GM19324 (cell line): ENCODE data around the gene PDZD4.

Experiments used
- ATAC-seq: cut with Tn5 transposase; IDR thresholded peaks from one replicate; pipeline ENCODE4 v1.9.1; 2021; ENCODE audit warnings: mild to moderate bottlenecking, moderate library complexity; ENCODE audit not compliant: unreplicated experiment, low FRiP score

PDZD4 gene, protein sequence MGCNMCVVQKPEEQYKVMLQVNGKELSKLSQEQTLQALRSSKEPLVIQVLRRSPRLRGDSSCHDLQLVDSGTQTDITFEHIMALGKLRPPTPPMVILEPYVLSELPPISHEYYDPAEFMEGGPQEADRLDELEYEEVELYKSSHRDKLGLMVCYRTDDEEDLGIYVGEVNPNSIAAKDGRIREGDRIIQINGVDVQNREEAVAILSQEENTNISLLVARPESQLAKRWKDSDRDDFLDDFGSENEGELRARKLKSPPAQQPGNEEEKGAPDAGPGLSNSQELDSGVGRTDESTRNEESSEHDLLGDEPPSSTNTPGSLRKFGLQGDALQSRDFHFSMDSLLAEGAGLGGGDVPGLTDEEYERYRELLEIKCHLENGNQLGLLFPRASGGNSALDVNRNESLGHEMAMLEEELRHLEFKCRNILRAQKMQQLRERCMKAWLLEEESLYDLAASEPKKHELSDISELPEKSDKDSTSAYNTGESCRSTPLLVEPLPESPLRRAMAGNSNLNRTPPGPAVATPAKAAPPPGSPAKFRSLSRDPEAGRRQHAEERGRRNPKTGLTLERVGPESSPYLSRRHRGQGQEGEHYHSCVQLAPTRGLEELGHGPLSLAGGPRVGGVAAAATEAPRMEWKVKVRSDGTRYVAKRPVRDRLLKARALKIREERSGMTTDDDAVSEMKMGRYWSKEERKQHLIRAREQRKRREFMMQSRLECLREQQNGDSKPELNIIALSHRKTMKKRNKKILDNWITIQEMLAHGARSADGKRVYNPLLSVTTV

GRCh38 chrX:153829799-153830639 is at the start of gene PDZD4:
PDZD4 (minus strand) TSS chrX:153830544; CDS start chrX:153830298, 246 bp downstream.
- no peak for ATAC-seq

DNA sequence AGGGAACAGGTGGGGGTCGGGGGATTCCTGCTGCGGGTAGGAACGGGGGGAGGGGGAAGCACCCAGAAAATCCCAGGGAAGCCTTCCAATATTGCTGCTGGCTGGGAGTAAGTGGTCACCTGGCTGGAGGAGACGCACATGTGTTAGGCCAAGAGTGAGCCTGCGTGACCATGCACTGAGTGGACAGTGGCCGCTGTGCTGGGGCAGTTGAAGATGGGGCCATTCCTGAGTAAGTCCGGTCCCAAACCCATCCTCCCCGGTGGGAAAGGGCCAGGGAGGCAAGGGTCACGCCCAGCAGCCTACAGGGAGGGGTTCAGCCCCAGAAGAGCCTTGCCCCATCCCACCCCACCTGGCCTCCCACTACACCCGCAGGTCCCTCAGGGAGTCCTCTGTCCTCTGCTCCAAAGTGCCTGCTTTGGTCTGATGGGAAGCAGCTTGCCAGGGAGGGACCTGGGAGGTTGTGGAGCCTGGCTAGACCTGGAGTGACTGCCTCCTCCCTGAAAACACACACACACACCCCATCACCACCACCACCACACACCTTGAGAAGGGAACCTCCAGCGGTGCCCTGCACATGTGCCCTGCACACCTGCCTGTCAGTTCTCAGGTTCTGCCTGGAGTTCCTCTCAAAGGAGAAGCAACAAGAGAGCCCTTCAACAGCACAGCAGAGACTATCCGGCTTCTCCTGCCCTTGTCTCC is 49.5 kb upstream of the PDZD4 start:
- ATAC-seq, result no peak

GRCh38 chrX:153878969-153879653 is 48.8 kb upstream of the PDZD4 start:
- ATAC-seq, result no peak

DNA sequence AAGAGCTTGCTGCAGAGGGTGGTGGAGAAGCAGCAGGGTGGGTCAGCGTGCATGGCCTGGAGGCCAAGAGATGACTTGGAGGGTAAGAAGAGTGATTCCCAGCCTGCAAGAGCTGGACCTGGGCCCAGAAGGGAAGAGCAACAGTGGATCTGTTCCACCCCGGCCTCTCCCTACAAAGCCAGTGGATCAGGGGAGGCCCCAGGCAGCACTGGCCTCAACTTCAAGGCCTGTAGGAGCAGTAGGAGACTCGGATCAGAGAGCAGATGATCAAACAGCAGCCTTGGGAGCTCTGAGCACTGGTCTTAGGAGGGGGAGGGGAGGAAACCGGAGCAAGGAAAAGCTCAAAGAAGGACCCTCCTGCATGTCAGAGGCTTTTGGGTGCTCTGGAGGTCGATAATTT is 48.0 kb upstream of the PDZD4 start:
- ATAC-seq, result no peak

- ATAC-seq, result no peak
These were observed 47.4 kb upstream of the PDZD4 start for GRCh38 chrX:153877571-153878261.

GRCh38 chrX:153876112-153876491 is 45.8 kb upstream of the PDZD4 start:
- no peak for ATAC-seq

GRCh38 chrX:153875391-153876111 is 45.2 kb upstream of the PDZD4 start:
- no peak for ATAC-seq

DNA sequence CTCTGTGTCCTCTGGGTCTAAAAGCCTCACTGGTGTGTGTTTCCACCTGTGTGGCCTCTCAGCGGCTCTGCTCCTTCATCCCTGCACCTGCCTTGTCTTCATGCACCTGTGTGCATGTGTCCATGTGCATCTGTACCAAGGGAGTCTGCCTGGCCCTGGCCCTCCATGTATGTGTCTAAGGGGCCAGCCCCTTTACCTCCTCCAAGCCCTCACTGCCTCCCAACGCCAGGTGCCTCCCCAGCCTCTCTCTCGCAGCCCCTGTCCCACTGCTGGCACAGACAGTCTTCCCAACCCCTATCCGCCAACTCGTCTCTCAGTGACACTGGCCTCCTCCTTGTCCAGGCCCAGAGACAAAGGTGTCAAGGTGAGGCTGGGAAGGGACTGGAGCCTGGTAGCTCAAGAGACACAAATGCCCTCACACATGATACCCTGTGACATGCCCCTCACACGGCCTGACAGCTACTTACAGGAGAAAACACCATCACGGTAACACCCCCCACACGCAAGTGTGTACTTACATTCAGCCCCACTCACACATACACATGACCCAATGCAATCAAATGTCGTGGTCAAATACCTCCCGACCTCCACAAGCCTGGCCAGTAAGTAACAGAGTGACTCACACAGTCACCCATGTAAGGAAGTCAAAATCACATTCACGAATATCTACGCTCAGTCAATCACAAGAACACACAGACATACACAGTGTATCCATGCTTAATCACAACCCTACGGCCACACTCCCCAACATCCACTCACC is 44.2 kb upstream of the PDZD4 start:
- no peak for ATAC-seq

GRCh38 chrX:153874085-153874365 is 43.7 kb upstream of the PDZD4 start:
- ATAC-seq, result no peak

DNA sequence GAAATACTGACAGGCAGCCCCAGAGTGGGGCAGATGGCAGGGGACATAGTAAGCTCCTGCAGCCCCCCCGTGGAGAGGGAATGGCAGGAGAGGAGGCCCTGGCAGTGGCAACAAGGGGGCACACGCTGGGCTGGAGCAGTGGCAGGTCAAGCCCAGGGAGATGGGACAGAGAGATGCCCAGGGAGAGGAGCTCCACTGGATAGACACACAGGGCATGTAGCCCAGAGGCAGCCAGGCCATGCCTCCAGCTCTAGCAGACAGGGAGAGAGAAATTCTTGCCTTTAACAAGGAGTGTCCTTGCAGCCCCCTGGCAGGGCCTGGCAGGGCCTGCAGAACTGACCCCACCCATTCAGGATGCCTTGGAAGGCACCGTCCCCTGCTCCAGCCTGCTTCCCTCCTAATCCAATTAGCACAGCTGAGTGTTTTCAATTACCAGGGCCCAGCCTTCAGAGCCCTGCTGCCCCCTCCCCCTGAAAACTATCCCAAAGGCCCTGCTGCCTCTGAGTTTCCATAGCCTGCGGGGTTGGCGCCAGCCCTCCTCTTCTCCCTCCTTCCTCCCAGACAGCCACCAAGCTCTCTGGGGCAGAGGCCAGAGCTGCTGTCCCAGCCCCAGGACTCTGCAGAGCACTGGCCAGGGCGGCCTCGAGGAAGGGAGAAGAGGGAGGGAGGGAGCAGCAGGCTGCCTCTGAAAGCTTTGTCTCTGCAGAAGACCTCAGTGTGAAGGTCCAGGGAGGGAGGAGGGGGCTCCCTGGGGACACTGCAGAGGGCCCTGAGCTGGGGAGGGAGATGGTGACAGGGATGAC is 43.1 kb upstream of the PDZD4 start:
- ATAC-seq, result no peak

- no peak for ATAC-seq
These were observed 41.9 kb upstream of the PDZD4 start for GRCh38 chrX:153871946-153872878.

DNA sequence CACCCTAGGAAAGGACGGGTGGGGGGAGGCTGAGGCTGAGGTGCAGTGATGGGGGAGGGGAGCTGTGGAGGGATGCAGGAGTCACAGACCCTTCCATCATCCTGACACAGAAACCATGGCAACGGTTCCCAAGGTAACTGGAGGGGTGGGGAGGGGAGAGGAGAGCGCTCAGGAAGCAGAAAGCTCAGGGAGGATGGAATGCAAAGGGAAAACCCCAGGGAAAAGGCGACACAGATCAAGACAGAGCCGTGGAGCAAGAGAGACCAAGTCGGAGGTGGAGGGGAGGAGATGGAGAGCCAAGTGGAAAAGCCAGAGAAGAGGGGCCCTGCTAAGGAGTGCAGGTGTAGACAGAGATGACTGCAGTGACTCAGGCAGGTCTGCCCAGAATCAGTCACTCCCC is 41.1 kb upstream of the PDZD4 start:
- no peak for ATAC-seq

DNA sequence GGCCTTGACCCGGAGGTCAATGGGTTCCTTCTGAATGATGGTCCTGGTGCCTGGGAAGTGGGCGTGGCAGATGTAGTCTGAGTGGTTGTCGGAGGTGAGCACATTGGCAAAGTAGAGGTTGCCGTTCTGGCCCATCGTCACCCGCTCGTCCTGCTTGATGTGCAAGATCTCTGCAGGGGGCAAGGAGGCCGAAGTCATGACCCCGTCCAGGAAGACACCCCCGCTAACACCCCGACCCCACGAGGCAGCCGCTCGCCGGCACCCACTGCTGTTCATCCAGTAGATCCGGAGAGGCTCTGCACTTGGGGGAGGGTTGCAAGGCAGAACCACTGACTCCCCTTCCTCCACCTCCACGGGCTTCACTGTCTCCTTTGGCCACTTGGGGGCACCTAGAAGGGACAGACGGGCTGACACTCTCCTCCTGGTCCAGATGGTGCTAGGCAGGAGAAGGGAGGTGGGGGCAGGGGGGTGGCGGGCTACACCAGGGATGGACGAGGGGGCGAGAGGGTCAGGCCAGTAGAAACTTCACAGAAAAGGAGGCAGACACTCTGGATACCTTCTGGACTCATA is 40.5 kb upstream of the PDZD4 start:
- ATAC-seq, result no peak

DNA sequence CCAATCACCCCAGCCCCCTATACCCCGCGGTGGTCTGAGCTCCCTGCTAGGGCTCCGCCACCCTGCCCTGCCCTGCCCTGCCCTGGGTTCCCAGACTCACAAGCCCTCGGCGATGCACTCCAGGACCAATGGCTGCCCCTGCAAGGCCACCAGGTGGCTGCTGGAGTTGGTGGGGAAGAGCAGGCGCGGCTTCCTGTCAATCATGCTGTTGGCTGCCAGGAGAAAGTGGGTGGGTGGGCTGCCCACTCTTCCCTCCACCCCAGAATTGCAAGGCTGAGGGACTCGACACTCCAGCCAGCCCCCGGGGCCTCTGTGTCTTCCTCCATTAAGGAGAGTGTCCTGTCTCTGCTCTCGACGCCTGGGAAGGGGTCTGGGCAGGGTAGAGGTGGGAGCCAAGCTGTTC is 39.9 kb upstream of the PDZD4 start:
- ATAC-seq, result no peak

GRCh38 chrX:153869473-153870287 is 39.3 kb upstream of the PDZD4 start:
- ATAC-seq, result no peak
